ENCODE results near the gene THSD7B.

Gene THSD7B

GRCh38 chr2:137168552-137168951 lies 403.2 kb downstream of the THSD7B start:
- peak; percentile 21 for DNase-seq (ENCODE audit: low read depth)
- TF ChIP-seq CTCF (IDR thresholded peaks at IDR 0.05; ENCODE audit: control insufficient read depth, insufficient read depth, low read depth, low read length, missing control alignments): no peak
- H3K4me3 ChIP-seq (ENCODE audit: control insufficient read depth, low read depth, low read length): no peak overlapping the region

GRCh38 chr2:137172162-137172561 lies 406.8 kb downstream of the THSD7B start:
- no peak for TF ChIP-seq CTCF (IDR thresholded peaks at IDR 0.05; ENCODE audit: control insufficient read depth, insufficient read depth, low read depth, low read length, missing control alignments)
- no peak overlapping the region for H3K4me3 ChIP-seq (ENCODE audit: control insufficient read depth, low read depth, low read length)
- no peak for DNase-seq (ENCODE audit: low read depth)

- peak; percentile 41 for DNase-seq (ENCODE audit: low read depth)
- no peak overlapping the region for H3K4me3 ChIP-seq (ENCODE audit: control insufficient read depth, low read depth, low read length)
- peak; percentile 33 for TF ChIP-seq CTCF (IDR thresholded peaks at IDR 0.05; ENCODE audit: control insufficient read depth, insufficient read depth, low read depth, low read length, missing control alignments)
Observed at GRCh38 chr2:137173463-137173862, 408.1 kb downstream of the THSD7B start.

GRCh38 chr2:137175246-137175645 lies 409.9 kb downstream of the THSD7B start:
- TF ChIP-seq CTCF (IDR thresholded peaks at IDR 0.05; ENCODE audit: control insufficient read depth, insufficient read depth, low read depth, low read length, missing control alignments): no peak
- DNase-seq (ENCODE audit: low read depth): no peak
- no peak overlapping the region for H3K4me3 ChIP-seq (ENCODE audit: control insufficient read depth, low read depth, low read length)

- TF ChIP-seq CTCF (IDR thresholded peaks at IDR 0.05; ENCODE audit: control insufficient read depth, insufficient read depth, low read depth, low read length, missing control alignments): no peak
- DNase-seq (ENCODE audit: low read depth): peak; percentile 24
Observed at GRCh38 chr2:137178951-137179377, 413.6 kb downstream of the THSD7B start.

GRCh38 chr2:137179542-137179941 lies 414.2 kb downstream of the THSD7B start:
- no peak overlapping the region for H3K4me3 ChIP-seq (ENCODE audit: control insufficient read depth, low read depth, low read length)
- DNase-seq (ENCODE audit: low read depth): no peak
- TF ChIP-seq CTCF (IDR thresholded peaks at IDR 0.05; ENCODE audit: control insufficient read depth, insufficient read depth, low read depth, low read length, missing control alignments): no peak

More at GRCh38 chr2:137178951-137179377, 413.6 kb downstream of the THSD7B start:
- H3K4me3 ChIP-seq (ENCODE audit: control insufficient read depth, low read depth, low read length): no peak overlapping the region

GRCh38 chr2:137180012-137180411 lies 414.7 kb downstream of the THSD7B start:
- no peak for TF ChIP-seq CTCF (IDR thresholded peaks at IDR 0.05; ENCODE audit: control insufficient read depth, insufficient read depth, low read depth, low read length, missing control alignments)
- no peak overlapping the region for H3K4me3 ChIP-seq (ENCODE audit: control insufficient read depth, low read depth, low read length)
- DNase-seq (ENCODE audit: low read depth): no peak

Data from AG09309 (cell line).